ENCODE measurements around the gene CYTH2. TPM values are rescaled to one million over a fixed set of nuclear protein-coding genes. Genes with fewer than 3 reads are reported as not detected.

Gene CYTH2
- polyA plus RNA-seq, 1 donor from 2014 or later = 397 TPM

DNA sequence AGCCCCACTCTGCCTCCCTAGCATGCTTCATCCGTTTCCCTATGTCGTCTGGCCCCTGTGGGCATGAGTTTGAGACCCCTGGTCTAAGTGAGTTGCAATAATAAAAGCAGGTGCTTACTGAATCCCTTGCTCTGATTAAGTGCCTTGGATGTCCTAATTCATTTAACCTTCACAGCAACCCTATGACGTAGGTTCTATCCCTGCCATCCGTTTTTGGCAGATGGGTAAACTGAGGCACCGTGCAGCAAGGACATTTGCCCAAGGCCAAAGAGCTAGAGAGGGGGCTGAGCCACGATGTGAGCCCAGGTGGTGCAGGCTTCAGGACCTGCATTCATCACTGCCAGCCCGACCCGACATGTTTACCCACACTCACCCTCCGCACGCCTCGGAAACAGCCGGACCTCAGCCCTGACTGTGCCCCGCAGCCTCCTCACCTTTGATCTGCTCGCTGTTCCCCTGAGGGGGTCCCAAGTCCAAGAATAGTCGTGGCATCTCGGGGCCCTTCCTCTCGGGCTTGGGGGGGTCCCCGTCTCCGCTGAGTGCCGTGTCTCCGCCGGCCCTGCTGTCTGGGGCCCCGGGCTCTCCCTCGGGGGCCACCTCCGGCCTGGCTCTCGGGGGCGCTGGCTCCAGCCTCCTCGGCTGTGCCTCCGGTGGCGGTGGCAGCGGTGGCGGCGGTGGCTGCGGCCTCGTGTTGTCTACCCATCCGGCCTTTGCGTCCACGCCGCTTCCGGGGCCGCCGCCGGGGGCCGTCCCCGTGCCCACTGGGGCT lies 28.0 kb downstream of the CYTH2 start:
- Histone ChIP-seq H3K9me2 (ENCODE audit: insufficient read depth, low read length) (no peaks in the 10 kb centered on the region), H3K27me3 (ENCODE audit: insufficient read depth, low read depth, low read length) (no peaks in the 10 kb centered on the region), H3K9me3 (ENCODE audit: low read length) (no peaks in the 10 kb centered on the region), H3K79me2 (replicated peaks; ENCODE audit: insufficient read depth, low read length) (no peaks in the 10 kb centered on the region), H3K9ac (ENCODE audit: low read length) (no peak overlapping the region), H3F3A (ENCODE audit: insufficient read depth, low read length, poor library complexity, severe bottlenecking) (no peaks in the 10 kb centered on the region), H3K4me2 (ENCODE audit: low read length) (no peak overlapping the region), H3K36me3 (ENCODE audit: insufficient read depth, low read length) (no peaks in the 10 kb centered on the region), H3K27ac (ENCODE audit: low read length) (no peak overlapping the region), H3K4me3 (ENCODE audit: low read length) (no peak overlapping the region), H4K20me1 (ENCODE audit: insufficient read depth) (no peaks in the 10 kb centered on the region), H2AFZ (ENCODE audit: low read depth, low read length) (no peak overlapping the region)
- TF ChIP-seq, protein P1, sequence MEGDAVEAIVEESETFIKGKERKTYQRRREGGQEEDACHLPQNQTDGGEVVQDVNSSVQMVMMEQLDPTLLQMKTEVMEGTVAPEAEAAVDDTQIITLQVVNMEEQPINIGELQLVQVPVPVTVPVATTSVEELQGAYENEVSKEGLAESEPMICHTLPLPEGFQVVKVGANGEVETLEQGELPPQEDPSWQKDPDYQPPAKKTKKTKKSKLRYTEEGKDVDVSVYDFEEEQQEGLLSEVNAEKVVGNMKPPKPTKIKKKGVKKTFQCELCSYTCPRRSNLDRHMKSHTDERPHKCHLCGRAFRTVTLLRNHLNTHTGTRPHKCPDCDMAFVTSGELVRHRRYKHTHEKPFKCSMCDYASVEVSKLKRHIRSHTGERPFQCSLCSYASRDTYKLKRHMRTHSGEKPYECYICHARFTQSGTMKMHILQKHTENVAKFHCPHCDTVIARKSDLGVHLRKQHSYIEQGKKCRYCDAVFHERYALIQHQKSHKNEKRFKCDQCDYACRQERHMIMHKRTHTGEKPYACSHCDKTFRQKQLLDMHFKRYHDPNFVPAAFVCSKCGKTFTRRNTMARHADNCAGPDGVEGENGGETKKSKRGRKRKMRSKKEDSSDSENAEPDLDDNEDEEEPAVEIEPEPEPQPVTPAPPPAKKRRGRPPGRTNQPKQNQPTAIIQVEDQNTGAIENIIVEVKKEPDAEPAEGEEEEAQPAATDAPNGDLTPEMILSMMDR (IDR thresholded peaks at IDR 0.05; ENCODE audit: poor library complexity, severe bottlenecking) = no peak
- TF ChIP-seq SMC3 (conservative IDR thresholded peaks at IDR 0.05; ENCODE audit: poor library complexity) = no peak
- no peak for TF ChIP-seq TAF1 (IDR thresholded peaks at IDR 0.05; ENCODE audit: low read depth)
- no peak for TF ChIP-seq RAD21 (conservative IDR thresholded peaks at IDR 0.05)
- TF ChIP-seq EP300 (conservative IDR thresholded peaks at IDR 0.05; ENCODE audit: poor library complexity, severe bottlenecking) = no peak

DNA sequence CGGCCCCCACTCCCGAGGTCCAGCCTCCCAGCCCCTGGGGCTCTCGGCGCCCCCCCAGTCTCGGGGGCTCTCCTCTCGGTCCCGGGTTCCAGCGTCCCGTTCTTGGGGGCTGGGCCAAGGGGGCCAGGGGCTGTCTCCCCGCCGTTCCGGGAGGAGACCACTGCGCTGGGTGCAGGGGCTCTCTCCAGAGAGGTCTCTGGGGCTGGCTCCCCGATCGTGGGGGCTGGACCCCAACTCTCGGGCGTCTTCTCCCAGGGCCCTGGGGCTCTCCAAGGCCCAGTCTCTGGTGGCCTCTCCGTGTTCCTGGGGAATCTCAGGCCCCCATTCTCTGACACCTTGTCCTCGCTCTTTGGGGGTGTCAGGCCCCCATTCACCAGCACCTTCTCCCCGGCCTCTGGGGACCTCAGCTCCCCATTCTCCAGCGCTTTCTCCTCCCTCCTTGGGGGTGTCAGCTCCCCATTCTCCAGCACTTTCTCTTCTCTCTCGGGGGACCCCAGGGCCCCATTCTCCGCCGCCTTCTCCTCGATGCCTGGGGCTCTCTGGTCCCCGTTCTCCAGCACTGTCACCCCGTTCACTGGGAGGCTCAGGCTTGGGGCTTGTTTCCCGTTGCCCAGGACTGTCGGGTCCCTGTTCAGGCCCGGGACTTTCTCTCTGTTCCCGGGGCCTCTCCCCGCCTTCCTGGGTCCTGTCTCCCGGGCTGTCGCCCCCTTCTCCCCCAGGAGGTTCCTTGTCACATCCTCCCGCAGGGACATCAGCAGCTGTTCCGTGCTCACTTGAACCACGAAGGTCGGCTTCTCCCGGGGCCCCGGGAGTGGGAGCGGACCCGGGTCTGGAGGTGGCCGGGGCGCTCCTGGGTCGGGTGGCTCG lies 28.8 kb downstream of the CYTH2 start:
- Histone ChIP-seq H3K4me2 (ENCODE audit: low read length) (no peak overlapping the region), H2AFZ (ENCODE audit: low read depth, low read length) (no peak overlapping the region), H3K9me2 (ENCODE audit: insufficient read depth, low read length) (no peaks in the 10 kb centered on the region), H3F3A (ENCODE audit: insufficient read depth, low read length, poor library complexity, severe bottlenecking) (no peaks in the 10 kb centered on the region), H3K27me3 (ENCODE audit: insufficient read depth, low read depth, low read length) (no peaks in the 10 kb centered on the region), H4K20me1 (ENCODE audit: insufficient read depth) (no peaks in the 10 kb centered on the region), H3K27ac (ENCODE audit: low read length) (no peak overlapping the region), H3K9me3 (ENCODE audit: low read length) (no peaks in the 10 kb centered on the region), H3K9ac (ENCODE audit: low read length) (no peak overlapping the region), H3K4me3 (ENCODE audit: low read length) (no peak overlapping the region), H3K36me3 (ENCODE audit: insufficient read depth, low read length) (no peaks in the 10 kb centered on the region), H3K79me2 (replicated peaks; ENCODE audit: insufficient read depth, low read length) (no peaks in the 10 kb centered on the region)
- TF ChIP-seq EP300 (conservative IDR thresholded peaks at IDR 0.05; ENCODE audit: poor library complexity, severe bottlenecking) = no peak

DNA sequence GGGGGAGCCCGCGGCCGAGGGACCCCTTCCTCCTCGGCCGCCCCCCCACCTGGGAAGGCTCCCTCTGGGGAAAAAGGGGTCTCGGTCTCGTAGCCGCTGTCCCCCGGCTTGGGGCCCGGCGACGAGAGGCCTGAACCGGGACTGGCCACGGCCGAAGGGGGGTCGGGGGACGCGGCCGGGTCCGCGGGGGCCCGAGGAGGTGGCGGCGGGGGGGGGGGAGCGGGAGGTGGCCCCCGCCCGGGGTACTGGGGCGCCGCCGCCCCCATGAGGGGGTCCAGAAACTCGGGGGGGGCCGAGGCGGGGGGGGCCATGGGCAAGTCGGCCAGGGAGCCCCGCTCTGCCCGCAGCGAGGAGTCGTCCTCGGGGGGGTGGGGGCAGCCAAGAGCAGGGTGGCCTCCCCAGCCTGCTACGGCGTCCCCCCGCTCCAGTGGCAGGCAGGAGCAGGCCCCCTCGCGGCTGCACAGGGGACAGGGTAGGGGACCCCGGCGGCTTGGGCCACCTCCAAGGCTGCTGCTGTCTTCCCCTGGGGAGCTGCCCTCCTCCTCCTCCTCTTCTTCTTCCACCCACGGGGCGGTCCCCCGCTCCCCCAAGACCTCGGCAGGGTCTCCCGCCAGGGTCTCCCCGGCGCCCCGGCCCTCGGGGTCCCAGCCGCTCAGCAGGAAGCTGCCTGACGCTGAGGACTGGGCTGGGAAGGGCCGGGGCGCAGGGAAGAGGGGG lies 29.6 kb downstream of the CYTH2 start:
- no peak overlapping the region for H3K4me3 ChIP-seq (ENCODE audit: low read length)
- H2AFZ ChIP-seq (ENCODE audit: low read depth, low read length) = no peak overlapping the region

More for the DNA sequence above, 29.6 kb downstream of the CYTH2 start:
- H3K27ac ChIP-seq (ENCODE audit: low read length) = no peak overlapping the region
- H3F3A ChIP-seq (ENCODE audit: insufficient read depth, low read length, poor library complexity, severe bottlenecking) = no peaks in the 10 kb centered on the region
- no peak overlapping the region for H3K9ac ChIP-seq (ENCODE audit: low read length)
- H3K4me2 ChIP-seq (ENCODE audit: low read length) = no peak overlapping the region
- no peaks in the 10 kb centered on the region for H3K79me2 ChIP-seq (replicated peaks; ENCODE audit: insufficient read depth, low read length)
- H3K27me3 ChIP-seq (ENCODE audit: insufficient read depth, low read depth, low read length) = no peaks in the 10 kb centered on the region
- H3K9me2 ChIP-seq (ENCODE audit: insufficient read depth, low read length) = no peaks in the 10 kb centered on the region
- H3K9me3 ChIP-seq (ENCODE audit: low read length) = no peaks in the 10 kb centered on the region
- H4K20me1 ChIP-seq (ENCODE audit: insufficient read depth) = no peaks in the 10 kb centered on the region
- TF ChIP-seq, protein P1 (IDR thresholded peaks at IDR 0.05; ENCODE audit: poor library complexity, severe bottlenecking) = no peak
- no peak for TF ChIP-seq EP300 (conservative IDR thresholded peaks at IDR 0.05; ENCODE audit: poor library complexity, severe bottlenecking)
- TF ChIP-seq, protein P2, sequence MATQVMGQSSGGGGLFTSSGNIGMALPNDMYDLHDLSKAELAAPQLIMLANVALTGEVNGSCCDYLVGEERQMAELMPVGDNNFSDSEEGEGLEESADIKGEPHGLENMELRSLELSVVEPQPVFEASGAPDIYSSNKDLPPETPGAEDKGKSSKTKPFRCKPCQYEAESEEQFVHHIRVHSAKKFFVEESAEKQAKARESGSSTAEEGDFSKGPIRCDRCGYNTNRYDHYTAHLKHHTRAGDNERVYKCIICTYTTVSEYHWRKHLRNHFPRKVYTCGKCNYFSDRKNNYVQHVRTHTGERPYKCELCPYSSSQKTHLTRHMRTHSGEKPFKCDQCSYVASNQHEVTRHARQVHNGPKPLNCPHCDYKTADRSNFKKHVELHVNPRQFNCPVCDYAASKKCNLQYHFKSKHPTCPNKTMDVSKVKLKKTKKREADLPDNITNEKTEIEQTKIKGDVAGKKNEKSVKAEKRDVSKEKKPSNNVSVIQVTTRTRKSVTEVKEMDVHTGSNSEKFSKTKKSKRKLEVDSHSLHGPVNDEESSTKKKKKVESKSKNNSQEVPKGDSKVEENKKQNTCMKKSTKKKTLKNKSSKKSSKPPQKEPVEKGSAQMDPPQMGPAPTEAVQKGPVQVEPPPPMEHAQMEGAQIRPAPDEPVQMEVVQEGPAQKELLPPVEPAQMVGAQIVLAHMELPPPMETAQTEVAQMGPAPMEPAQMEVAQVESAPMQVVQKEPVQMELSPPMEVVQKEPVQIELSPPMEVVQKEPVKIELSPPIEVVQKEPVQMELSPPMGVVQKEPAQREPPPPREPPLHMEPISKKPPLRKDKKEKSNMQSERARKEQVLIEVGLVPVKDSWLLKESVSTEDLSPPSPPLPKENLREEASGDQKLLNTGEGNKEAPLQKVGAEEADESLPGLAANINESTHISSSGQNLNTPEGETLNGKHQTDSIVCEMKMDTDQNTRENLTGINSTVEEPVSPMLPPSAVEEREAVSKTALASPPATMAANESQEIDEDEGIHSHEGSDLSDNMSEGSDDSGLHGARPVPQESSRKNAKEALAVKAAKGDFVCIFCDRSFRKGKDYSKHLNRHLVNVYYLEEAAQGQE (IDR thresholded peaks at IDR 0.05; ENCODE audit: borderline replicate concordance) = no peak
- TF ChIP-seq EZH2 (IDR thresholded peaks at IDR 0.05; ENCODE audit: borderline replicate concordance, insufficient read depth, low read length, poor library complexity, severe bottlenecking) = no peak
- no peak for TF ChIP-seq MXI1 (conservative IDR thresholded peaks at IDR 0.05; ENCODE audit: poor library complexity, severe bottlenecking)
- no peak for TF ChIP-seq RAD21 (conservative IDR thresholded peaks at IDR 0.05)
- no peak for TF ChIP-seq SMC3 (conservative IDR thresholded peaks at IDR 0.05; ENCODE audit: poor library complexity)
- no peak for TF ChIP-seq TAF1 (IDR thresholded peaks at IDR 0.05; ENCODE audit: low read depth)
- no peak for TF ChIP-seq POLR2AphosphoS5 (IDR thresholded peaks at IDR 0.05)
- no peaks in the 10 kb centered on the region for H3K36me3 ChIP-seq (ENCODE audit: insufficient read depth, low read length)
